Esophagus muscularis mucosa (tissue), 4 donors: ENCODE results near the gene AAK1. TPM values are rescaled to one million over a fixed set of nuclear protein-coding genes. Genes with fewer than 3 reads are reported as not detected.

Source experiments
- DNase-seq: peaks from one replicate; pipeline ENCODE4 v3.0.0-alpha.2; 2017; ENCODE audit errors: extremely low spot score
- H3K27ac ChIP-seq, 4 donors: fragments of 200-600 bp; sonication (generic); replicated peaks in 1 of 4; 1 replicate in 3 of 4; 2 replicates in 1 of 4; pipeline ENCODE4 v1.5.1; 2016 to 2019; ENCODE audit warnings: mild to moderate bottlenecking in 1 of 4
- H3K27me3 ChIP-seq, 4 donors: fragments of 200-600 bp; sonication (generic); one replicate each; pipeline versions ENCODE4 v1.5.1 to v1.6.0; 2016 to 2019
- H3K36me3 ChIP-seq, 4 donors: fragments of 200-600 bp; sonication (generic); one replicate each; pipeline ENCODE4 v1.5.1; 2016 to 2019
- H3K4me1 ChIP-seq, 4 donors: fragments of 200-600 bp; sonication (generic); one replicate each; pipeline ENCODE4 v1.5.1; 2016 to 2019
- H3K4me3 ChIP-seq, 4 donors: fragments of 200-600 bp; sonication (generic); 1 replicate in 2 of 4; 2 replicates in 2 of 4; pipeline ENCODE4 v1.5.1; 2016 to 2019; ENCODE audit warnings: mild to moderate bottlenecking in 4 of 4, moderate library complexity in 1 of 4
- H3K9me3 ChIP-seq, 4 donors: fragments of 200-600 bp; sonication (generic); 1 replicate in 3 of 4; 2 replicates in 1 of 4; pipeline ENCODE4 v1.5.1; 2016 to 2019
- EP300 ChIP-seq: sonication (generic); formaldehyde crosslinking; IDR thresholded peaks from one replicate; pipeline ENCODE4 v1.6.1; 2017; ENCODE audit warnings: antibody characterized with exemption
- POLR2A ChIP-seq: fragments of 450-650 bp; IDR thresholded peaks from one replicate; pipeline ENCODE4 v1.6.1; 2017; ENCODE audit warnings: antibody characterized with exemption, moderate library complexity, mild to moderate bottlenecking, low read depth
- POLR2AphosphoS5 ChIP-seq, 2 donors: sonication (generic); formaldehyde crosslinking; IDR thresholded peaks; one replicate each; pipeline ENCODE4 v1.6.1; 2017; ENCODE audit warnings: antibody characterized with exemption in 2 of 2
- WGBS: methylation state at CpG from one replicate; pipeline ENCODE4 v1.1.5; 2018; 5-methylcytosine and 5-hydroxymethylcytosine counted together
- intact Hi-C: fragments of 100-400 bp; cut with DNase I; formaldehyde crosslinking; loops from one replicate; pipeline ENCODE4 v1.15.1; 2023
- total RNA-seq, 4 donors: library from RNA; depleted of rRNA; stranded (reverse); fragments of >200 nt; gene quantifications; one replicate each; pipeline versions ENCODE4 v1.1.0 to v1.2.1, GENCODE V29; 2016
- TF ChIP-seq, protein P1 (sequence below), 3 experiments: fragments of 200-600 bp in 2 of 3; fragments of 450-650 bp in 1 of 3; sonication (generic) in 2 of 3; IDR thresholded peaks; one replicate each; pipeline ENCODE4 v1.5.1; 2017 to 2019; ENCODE audit warnings: antibody characterized with exemption in 3 of 3, mild to moderate bottlenecking in 2 of 3, moderate library complexity in 1 of 3

AAK1 gene
- total RNA-seq, 4 donors from 2014 or later: 27.8 to 53.2 (median 41.9) TPM

DNA sequence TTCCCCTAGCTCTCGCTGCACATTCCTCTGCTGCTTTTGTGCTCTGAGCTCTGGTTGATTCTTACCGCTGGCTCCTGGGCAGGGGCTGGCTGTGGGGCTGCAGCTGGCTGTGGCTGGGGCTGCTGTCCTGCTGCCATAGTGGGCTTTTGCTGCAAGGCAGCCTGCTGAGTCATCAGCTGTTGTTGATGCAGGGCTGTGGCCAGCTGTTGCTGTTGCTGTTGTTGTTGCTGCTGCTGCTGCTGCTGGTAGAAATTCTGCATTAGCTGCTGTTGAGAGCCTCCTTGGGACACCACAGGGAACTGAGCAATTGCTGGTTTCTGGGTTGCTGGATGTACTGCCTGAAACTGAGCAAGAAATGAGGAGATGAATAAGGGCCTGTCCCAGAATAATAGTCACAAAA, 129.1 kb downstream of the AAK1 start:
- intact Hi-C loops: no loop called here

DNA sequence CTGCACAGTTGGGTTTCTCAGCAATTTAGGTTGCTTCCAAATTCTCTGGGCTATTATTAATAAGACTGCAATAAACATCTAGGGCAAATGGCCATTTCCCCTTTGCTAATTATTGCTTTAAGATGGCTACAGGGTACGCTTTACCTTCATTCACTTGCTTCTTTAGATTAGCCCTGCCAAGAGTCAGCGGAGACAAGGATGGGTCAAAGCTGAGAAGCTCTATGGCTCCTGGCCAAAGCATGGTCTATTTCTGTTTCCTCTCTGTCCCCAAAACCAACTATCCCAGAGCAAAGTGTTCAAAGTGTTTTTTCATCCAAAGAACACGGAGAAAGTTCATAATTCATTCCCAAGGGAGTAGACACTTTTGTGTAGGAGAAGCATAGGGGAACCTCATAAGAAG, 131.1 kb downstream of the AAK1 start:
- H3K9me3 ChIP-seq: no peaks in the 10 kb centered on the region
- peaks cover 0 to 8% (median 0%) of the 10 kb centered on the region in 4 donors for H3K4me1 ChIP-seq
- no peak overlapping the region for H3K4me3 ChIP-seq
- intact Hi-C loops: no loop called here
- no peaks in the 10 kb centered on the region for H3K27me3 ChIP-seq
- no peak overlapping the region for H3K27ac ChIP-seq
- DNase-seq: no peak
- TF ChIP-seq POLR2A (no peak), POLR2AphosphoS5 (IDR thresholded peaks at IDR 0.05) (no peak), EP300 (no peak)
- TF ChIP-seq, protein P1, sequence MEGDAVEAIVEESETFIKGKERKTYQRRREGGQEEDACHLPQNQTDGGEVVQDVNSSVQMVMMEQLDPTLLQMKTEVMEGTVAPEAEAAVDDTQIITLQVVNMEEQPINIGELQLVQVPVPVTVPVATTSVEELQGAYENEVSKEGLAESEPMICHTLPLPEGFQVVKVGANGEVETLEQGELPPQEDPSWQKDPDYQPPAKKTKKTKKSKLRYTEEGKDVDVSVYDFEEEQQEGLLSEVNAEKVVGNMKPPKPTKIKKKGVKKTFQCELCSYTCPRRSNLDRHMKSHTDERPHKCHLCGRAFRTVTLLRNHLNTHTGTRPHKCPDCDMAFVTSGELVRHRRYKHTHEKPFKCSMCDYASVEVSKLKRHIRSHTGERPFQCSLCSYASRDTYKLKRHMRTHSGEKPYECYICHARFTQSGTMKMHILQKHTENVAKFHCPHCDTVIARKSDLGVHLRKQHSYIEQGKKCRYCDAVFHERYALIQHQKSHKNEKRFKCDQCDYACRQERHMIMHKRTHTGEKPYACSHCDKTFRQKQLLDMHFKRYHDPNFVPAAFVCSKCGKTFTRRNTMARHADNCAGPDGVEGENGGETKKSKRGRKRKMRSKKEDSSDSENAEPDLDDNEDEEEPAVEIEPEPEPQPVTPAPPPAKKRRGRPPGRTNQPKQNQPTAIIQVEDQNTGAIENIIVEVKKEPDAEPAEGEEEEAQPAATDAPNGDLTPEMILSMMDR (IDR thresholded peaks at IDR 0.05): no peak
- H3K36me3 ChIP-seq: peaks cover 37 to 91% (median 81%) of the 10 kb centered on the region in 4 donors
- 81% methylated on average over 3 of the region's 3 CpGs for WGBS

More for the DNA sequence above, 129.1 kb downstream of the AAK1 start:
- Histone ChIP-seq H3K27me3 (no peaks in the 10 kb centered on the region), H3K27ac (no peak overlapping the region), H3K9me3 (no peaks in the 10 kb centered on the region), H3K4me1 (peaks cover 0 to 8% (median 0%) of the 10 kb centered on the region in 4 donors), H3K4me3 (no peak overlapping the region), H3K36me3 (peaks cover 24 to 92% (median 82%) of the 10 kb centered on the region in 4 donors)
- 95% methylated on average over 2 of the region's 2 CpGs for WGBS
- no peak for DNase-seq
- TF ChIP-seq EP300 (no peak), POLR2AphosphoS5 (IDR thresholded peaks at IDR 0.05) (no peak)

DNA sequence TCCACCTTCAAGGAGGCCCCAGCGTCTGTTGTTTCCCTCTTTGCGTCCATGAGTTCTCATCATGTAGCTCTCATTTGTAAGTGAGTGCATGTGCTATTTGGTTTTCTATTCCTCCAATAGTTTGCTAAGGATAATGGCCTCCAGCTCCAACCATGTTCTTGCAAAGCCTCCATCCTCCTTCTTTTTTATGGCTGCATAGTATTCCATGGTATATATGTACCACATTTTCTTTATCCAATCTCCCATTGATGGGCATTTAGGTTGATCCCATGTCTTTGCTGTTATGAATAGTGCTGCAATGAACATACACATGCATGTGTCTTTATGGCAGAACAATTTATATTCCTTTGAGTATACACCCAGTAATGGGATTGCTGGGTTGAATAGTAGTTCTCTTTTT, 133.3 kb downstream of the AAK1 start:
- Histone ChIP-seq H3K27me3 (no peaks in the 10 kb centered on the region), H3K4me1 (peaks cover 0 to 8% (median 0%) of the 10 kb centered on the region in 4 donors), H3K4me3 (no peak overlapping the region), H3K36me3 (peaks cover 59 to 97% (median 93%) of the 10 kb centered on the region in 4 donors), H3K27ac (no peak overlapping the region), H3K9me3 (no peaks in the 10 kb centered on the region)
- intact Hi-C loops: no loop called here
- DNase-seq: no peak
- 50% methylated on average over 2 of the region's 2 CpGs for whole genome bisulfite sequencing
- no peak for TF ChIP-seq POLR2AphosphoS5 (IDR thresholded peaks at IDR 0.05)

DNA sequence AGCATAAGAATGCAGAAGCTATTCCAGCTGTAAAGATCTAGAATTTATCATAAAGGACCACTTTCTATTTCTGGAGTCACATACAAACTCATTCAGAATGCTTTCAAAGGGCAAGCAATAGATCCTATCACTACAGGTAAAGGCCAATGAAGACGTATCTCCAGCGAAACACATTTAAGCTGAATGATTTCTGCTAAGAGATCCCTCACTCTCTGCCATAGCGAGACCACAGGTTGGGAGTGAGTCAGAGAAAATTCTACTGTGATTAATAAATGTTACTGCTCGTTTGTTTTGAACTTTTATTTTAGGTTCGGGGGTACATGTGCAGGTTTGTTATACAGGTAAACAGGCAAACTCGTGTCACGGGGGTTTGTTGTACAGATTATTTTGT, 133.8 kb downstream of the AAK1 start:
- H3K27ac ChIP-seq: no peak overlapping the region
- no peak for DNase-seq
- no peaks in the 10 kb centered on the region for H3K27me3 ChIP-seq
- peaks cover 0 to 8% (median 0%) of the 10 kb centered on the region in 4 donors for H3K4me1 ChIP-seq
- TF ChIP-seq POLR2A (no peak), POLR2AphosphoS5 (IDR thresholded peaks at IDR 0.05) (no peak), EP300 (no peak)
- TF ChIP-seq, protein P1 (IDR thresholded peaks at IDR 0.05): no peak
- H3K9me3 ChIP-seq: no peaks in the 10 kb centered on the region
- WGBS: 93% methylated on average over 7 of the region's 7 CpGs
- intact Hi-C loops: no loop called here
- no peak overlapping the region for H3K4me3 ChIP-seq
- peaks cover 60 to 100% (median 94%) of the 10 kb centered on the region in 4 donors for H3K36me3 ChIP-seq

DNA sequence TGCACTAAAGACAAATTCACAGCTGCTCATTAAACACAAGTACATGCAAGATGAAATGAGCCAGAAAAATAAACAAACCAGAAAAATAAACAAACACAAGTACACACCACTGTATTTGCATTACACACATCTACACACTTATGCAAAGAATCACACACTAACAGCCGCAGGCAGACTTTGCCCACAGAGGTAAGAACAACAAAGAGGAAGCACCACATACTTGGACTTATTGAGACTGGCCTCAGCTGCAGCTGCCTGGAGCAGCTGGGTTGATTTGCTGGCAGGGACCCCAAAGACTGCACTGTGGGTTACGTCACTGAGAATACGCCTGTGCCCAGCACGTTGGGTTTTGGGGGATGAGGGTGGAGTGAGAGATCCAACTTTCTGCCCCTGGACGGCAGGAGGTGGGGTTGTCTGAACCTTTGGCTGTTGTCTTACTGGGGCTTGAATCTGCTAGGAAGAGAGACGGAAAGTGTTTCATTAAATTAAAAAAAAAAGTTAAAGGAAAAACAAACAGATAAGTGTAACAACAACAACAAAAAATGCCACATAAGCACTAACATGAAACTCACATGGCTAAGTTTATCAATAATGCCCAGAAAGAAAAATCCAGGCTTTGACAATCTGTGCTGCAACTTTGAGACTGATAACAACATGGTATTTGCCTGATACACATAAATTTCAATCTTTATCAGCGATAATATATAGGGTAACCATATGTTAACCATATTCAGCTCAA, 134.4 kb downstream of the AAK1 start:
- intact Hi-C loops: no loop called here
- Histone ChIP-seq H3K27me3 (no peaks in the 10 kb centered on the region), H3K36me3 (peaks cover 64 to 100% (median 93%) of the 10 kb centered on the region in 4 donors), H3K4me1 (peaks cover 0 to 5% (median 0%) of the 10 kb centered on the region in 4 donors), H3K27ac (no peak overlapping the region), H3K9me3 (no peaks in the 10 kb centered on the region), H3K4me3 (no peak overlapping the region)
- WGBS: 81% methylated on average over 7 of the region's 7 CpGs
- DNase-seq: no peak
- no peak for TF ChIP-seq EP300
- no peak for TF ChIP-seq POLR2A

DNA sequence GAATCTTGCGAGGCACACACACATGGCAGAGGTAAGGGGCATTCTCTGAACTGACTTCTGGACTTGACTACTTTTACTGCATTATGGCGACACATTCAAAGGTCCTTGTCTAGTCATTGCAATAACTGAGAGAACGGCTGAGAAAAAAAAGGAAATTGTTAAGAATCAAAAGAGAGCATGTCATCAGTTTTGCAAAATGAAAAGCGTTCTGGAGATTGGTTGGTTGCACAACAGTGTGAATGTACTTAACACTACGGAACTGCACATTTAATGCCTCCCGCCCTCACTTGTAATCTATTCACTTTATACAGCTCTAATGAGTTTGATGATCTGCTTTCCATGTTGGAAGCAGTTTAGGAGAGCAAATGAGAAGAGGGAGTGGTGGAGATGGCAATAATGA, 137.8 kb downstream of the AAK1 start:
- Histone ChIP-seq H3K4me1 (peaks cover 0 to 4% (median 0%) of the 10 kb centered on the region in 4 donors), H3K27me3 (no peaks in the 10 kb centered on the region), H3K9me3 (no peaks in the 10 kb centered on the region), H3K36me3 (peaks cover 45 to 96% (median 79%) of the 10 kb centered on the region in 4 donors), H3K4me3 (no peak overlapping the region), H3K27ac (no peak overlapping the region)
- WGBS: 74% methylated on average over 6 of the region's 6 CpGs
- TF ChIP-seq POLR2AphosphoS5 (IDR thresholded peaks at IDR 0.05) (no peak), EP300 (no peak), POLR2A (no peak)
- TF ChIP-seq, protein P1 (IDR thresholded peaks at IDR 0.05): no peak
- intact Hi-C loops: no loop called here
- no peak for DNase-seq
